ENCODE data around the gene CD300LD.

Gene CD300LD

GRCh38 chr17:74592087-74592990 is at the start of gene CD300LD:
TSS of gene CD300LD (minus strand) at chr17:74592283. CDS start at chr17:74592202, 81 bp downstream.
- in situ Hi-C loops (cut with HindIII; ENCODE audit: low sequenced_read_pairs) = no loop called here

- in situ Hi-C loops (cut with HindIII; ENCODE audit: low sequenced_read_pairs) = loop anchor here (25.0 kb wide), 1 partner anchor 154 kb away; no protein-coding TSS in a partner anchor
These were observed 49.3 kb upstream of the CD300LD start for GRCh38 chr17:74641224-74641957.

GRCh38 chr17:74639704-74640151 is 47.6 kb upstream of the CD300LD start:
- in situ Hi-C loops (cut with HindIII; ENCODE audit: low sequenced_read_pairs) = loop anchor here (25.0 kb wide), 1 partner anchor 152 kb away; no protein-coding TSS in a partner anchor

GRCh38 chr17:74637926-74638325 is 45.8 kb upstream of the CD300LD start:
- in situ Hi-C loops (cut with HindIII; ENCODE audit: low sequenced_read_pairs) = loop anchor here (25.0 kb wide), 1 partner anchor 151 kb away; no protein-coding TSS in a partner anchor

GRCh38 chr17:74637265-74637664 is 45.2 kb upstream of the CD300LD start:
- in situ Hi-C loops (cut with HindIII; ENCODE audit: low sequenced_read_pairs) = loop anchor here (25.0 kb wide), 1 partner anchor 150 kb away; no protein-coding TSS in a partner anchor

- in situ Hi-C loops (cut with HindIII; ENCODE audit: low sequenced_read_pairs) = loop anchor here (25.0 kb wide), 1 partner anchor 149 kb away; no protein-coding TSS in a partner anchor
These were observed 44.5 kb upstream of the CD300LD start for GRCh38 chr17:74636541-74637085.

GRCh38 chr17:74635418-74635817 is 43.3 kb upstream of the CD300LD start:
- in situ Hi-C loops (cut with HindIII; ENCODE audit: low sequenced_read_pairs) = loop anchor here (25.0 kb wide), 1 partner anchor 148 kb away; no protein-coding TSS in a partner anchor

GRCh38 chr17:74633326-74633725 is 41.2 kb upstream of the CD300LD start:
- in situ Hi-C loops (cut with HindIII; ENCODE audit: low sequenced_read_pairs) = loop anchor here (25.0 kb wide), 1 partner anchor 146 kb away; no protein-coding TSS in a partner anchor

GRCh38 chr17:74632617-74633016 is 40.5 kb upstream of the CD300LD start:
- in situ Hi-C loops (cut with HindIII; ENCODE audit: low sequenced_read_pairs) = loop anchor here (25.0 kb wide), 1 partner anchor 145 kb away; no protein-coding TSS in a partner anchor

- in situ Hi-C loops (cut with HindIII; ENCODE audit: low sequenced_read_pairs) = loop anchor here (25.0 kb wide), 1 partner anchor 144 kb away; no protein-coding TSS in a partner anchor
These were observed 39.7 kb upstream of the CD300LD start for GRCh38 chr17:74631468-74632450.

GRCh38 chr17:74630251-74630650 is 38.2 kb upstream of the CD300LD start:
- in situ Hi-C loops (cut with HindIII; ENCODE audit: low sequenced_read_pairs) = loop anchor here (25.0 kb wide), 1 partner anchor 143 kb away; no protein-coding TSS in a partner anchor

- in situ Hi-C loops (cut with HindIII; ENCODE audit: low sequenced_read_pairs) = loop anchor here (25.0 kb wide), 1 partner anchor 138 kb away; no protein-coding TSS in a partner anchor
These were observed 33.6 kb upstream of the CD300LD start for GRCh38 chr17:74625661-74626060.

- in situ Hi-C loops (cut with HindIII; ENCODE audit: low sequenced_read_pairs) = no loop called here
These were observed 32.0 kb upstream of the CD300LD start for GRCh38 chr17:74624131-74624530.

GRCh38 chr17:74623693-74624093 is 31.6 kb upstream of the CD300LD start, which contains the start of gene CD300E:
TSS of gene CD300E (minus strand) at chr17:74623738. CDS start at chr17:74623621, 117 bp downstream.
- in situ Hi-C loops (cut with HindIII; ENCODE audit: low sequenced_read_pairs) = no loop called here

GRCh38 chr17:74619077-74619673 is 27.1 kb upstream of the CD300LD start:
- in situ Hi-C loops (cut with HindIII; ENCODE audit: low sequenced_read_pairs) = loop anchor here (5.0 kb wide), 1 partner anchor 47 kb away; no protein-coding TSS in a partner anchor

- in situ Hi-C loops (cut with HindIII; ENCODE audit: low sequenced_read_pairs) = loop anchor here (5.0 kb wide), 1 partner anchor 46 kb away; no protein-coding TSS in a partner anchor
These were observed 26.4 kb upstream of the CD300LD start for GRCh38 chr17:74618451-74618850.

- in situ Hi-C loops (cut with HindIII; ENCODE audit: low sequenced_read_pairs) = loop anchor here (5.0 kb wide), 1 partner anchor 44 kb away; no protein-coding TSS in a partner anchor
These were observed 24.6 kb upstream of the CD300LD start for GRCh38 chr17:74616696-74617095.

GRCh38 chr17:74612046-74612445 is 20.0 kb upstream of the CD300LD start:
- in situ Hi-C loops (cut with HindIII; ENCODE audit: low sequenced_read_pairs) = no loop called here

GRCh38 chr17:74610108-74610507 is 18.0 kb upstream of the CD300LD start:
- in situ Hi-C loops (cut with HindIII; ENCODE audit: low sequenced_read_pairs) = no loop called here

Measured in endothelial cell of hepatic sinusoid (primary cell).